Esophagus squamous epithelium (tissue), 4 donors: ENCODE data around the gene EPHA4.

Experiments used
- CTCF ChIP-seq, 6 experiments: fragments of 450-650 bp in 4 of 6; fragments of 200-600 bp in 2 of 6; sonication (generic) in 2 of 6; IDR thresholded peaks; one replicate each; pipeline ENCODE4 v1.5.1; 2016 to 2019; ENCODE audit warnings: antibody characterized with exemption in 6 of 6, mild to moderate bottlenecking in 4 of 6, moderate library complexity in 4 of 6
- POLR2A ChIP-seq, 4 donors: fragments of 450-650 bp; IDR thresholded peaks; one replicate each; pipeline ENCODE4 v1.6.1; 2017; ENCODE audit warnings: antibody characterized with exemption in 4 of 4, mild to moderate bottlenecking in 4 of 4, moderate library complexity in 3 of 4

GRCh38 chr2:221377597-221377996, 194.5 kb downstream of the EPHA4 start:
- TF ChIP-seq CTCF (IDR thresholded peaks at IDR 0.05) (no peak), POLR2A (IDR thresholded peaks at IDR 0.05) (no peak)
